Measurements from ENCODE around the gene ARID3A.
"Not testable (repeated sequence)": the region's sequence is repeated elsewhere in the genome, so short reads cannot be mapped to it uniquely, and the experiment has no call there.

The ARID3A gene

GRCh38 chr19:954672-955494 lies 29.0 kb downstream of the ARID3A start:
- H3K27me3 Mint-ChIP-seq, result no peaks in the 10 kb centered on the region
- DNase-seq, result no peak
- H3K27ac Mint-ChIP-seq, result no peak overlapping the region
- no peak overlapping the region for H3K4me3 Mint-ChIP-seq
- no peaks in the 10 kb centered on the region for H3K9me3 Mint-ChIP-seq
- ATAC-seq, result no peak
- peaks cover 25% of the 10 kb centered on the region for H3K4me1 Mint-ChIP-seq

GRCh38 chr19:955803-956765 lies 30.2 kb downstream of the ARID3A start:
- DNase-seq, result no peak
- H3K9me3 Mint-ChIP-seq, result no peaks in the 10 kb centered on the region
- H3K4me1 Mint-ChIP-seq, result peaks cover 25% of the 10 kb centered on the region
- no peak overlapping the region for H3K27ac Mint-ChIP-seq
- ATAC-seq, result no peak
- H3K27me3 Mint-ChIP-seq, result no peaks in the 10 kb centered on the region
- no peak overlapping the region for H3K4me3 Mint-ChIP-seq

GRCh38 chr19:956766-957440 lies 31.1 kb downstream of the ARID3A start:
- H3K4me1 Mint-ChIP-seq, result peaks cover 26% of the 10 kb centered on the region
- H3K27me3 Mint-ChIP-seq, result no peaks in the 10 kb centered on the region
- H3K27ac Mint-ChIP-seq, result no peak overlapping the region

GRCh38 chr19:957578-957977 lies 31.7 kb downstream of the ARID3A start:
- H3K4me3 Mint-ChIP-seq, H3K9me3 Mint-ChIP-seq, DNase-seq, H3K27ac Mint-ChIP-seq, ATAC-seq, H3K27me3 Mint-ChIP-seq: not testable (repeated sequence)
- peaks cover 30% of the 10 kb centered on the region for H3K4me1 Mint-ChIP-seq

More at GRCh38 chr19:956766-957440, 31.1 kb downstream of the ARID3A start:
- no peak for ATAC-seq
- no peak for DNase-seq
- Mint-ChIP-seq H3K9me3 (no peaks in the 10 kb centered on the region), H3K4me3 (no peak overlapping the region)

GRCh38 chr19:958967-959855 lies 33.4 kb downstream of the ARID3A start:
- no peaks in the 10 kb centered on the region for H3K27me3 Mint-ChIP-seq
- DNase-seq, result no peak
- peaks cover 15% of the 10 kb centered on the region for H3K4me1 Mint-ChIP-seq
- ATAC-seq, result peak; percentile 58
- H3K27ac Mint-ChIP-seq, result no peak overlapping the region
- H3K9me3 Mint-ChIP-seq, result no peaks in the 10 kb centered on the region
- no peak overlapping the region for H3K4me3 Mint-ChIP-seq

GRCh38 chr19:960020-960419 lies 34.2 kb downstream of the ARID3A start:
- no peaks in the 10 kb centered on the region for H3K27me3 Mint-ChIP-seq
- peaks cover 10% of the 10 kb centered on the region for H3K4me1 Mint-ChIP-seq
- H3K4me3 Mint-ChIP-seq, result no peak overlapping the region
- H3K9me3 Mint-ChIP-seq, result peaks cover 1 to 6% of the 10 kb centered on the region in 2 donors
- DNase-seq, result no peak
- H3K27ac Mint-ChIP-seq, result no peak overlapping the region
- no peak for ATAC-seq

- Mint-ChIP-seq H3K4me1 (peaks cover 10% of the 10 kb centered on the region), H3K27me3 (no peaks in the 10 kb centered on the region), H3K9me3 (peaks cover 4 to 10% of the 10 kb centered on the region in 2 donors), H3K27ac (no peak overlapping the region), H3K4me3 (no peak overlapping the region)
- no peak for ATAC-seq
- no peak for DNase-seq
These were observed 34.7 kb downstream of the ARID3A start for GRCh38 chr19:960601-960938.

GRCh38 chr19:961866-962620 lies 36.2 kb downstream of the ARID3A start:
- H3K27ac Mint-ChIP-seq, result peak overlapping the region in 1 of 2 donors; percentile 5
- H3K9me3 Mint-ChIP-seq, result peaks cover 4 to 10% of the 10 kb centered on the region in 2 donors
- no peak overlapping the region for H3K4me3 Mint-ChIP-seq
- no peaks in the 10 kb centered on the region for H3K27me3 Mint-ChIP-seq
- peaks cover 10% of the 10 kb centered on the region for H3K4me1 Mint-ChIP-seq
- ATAC-seq, result no peak
- no peak for DNase-seq

GRCh38 chr19:962683-963400 lies 37.0 kb downstream of the ARID3A start:
- Mint-ChIP-seq H3K9me3 (peaks cover 4 to 10% of the 10 kb centered on the region in 2 donors), H3K4me1 (peaks cover 10% of the 10 kb centered on the region), H3K4me3 (no peak overlapping the region), H3K27ac (no peak overlapping the region), H3K27me3 (no peaks in the 10 kb centered on the region)
- ATAC-seq, result no peak
- no peak for DNase-seq

GRCh38 chr19:963486-963951 lies 37.7 kb downstream of the ARID3A start:
- no peaks in the 10 kb centered on the region for H3K27me3 Mint-ChIP-seq
- no peak overlapping the region for H3K4me3 Mint-ChIP-seq
- H3K4me1 Mint-ChIP-seq, result peaks cover 10% of the 10 kb centered on the region
- DNase-seq, result no peak
- ATAC-seq, result no peak
- no peak overlapping the region for H3K27ac Mint-ChIP-seq
- peaks cover 4 to 10% of the 10 kb centered on the region in 2 donors for H3K9me3 Mint-ChIP-seq

- no peak for ATAC-seq
- H3K4me3 Mint-ChIP-seq, result no peak overlapping the region
- no peak overlapping the region for H3K27ac Mint-ChIP-seq
- H3K27me3 Mint-ChIP-seq, result no peaks in the 10 kb centered on the region
- peaks cover 4 to 10% of the 10 kb centered on the region in 2 donors for H3K9me3 Mint-ChIP-seq
- no peak for DNase-seq
- H3K4me1 Mint-ChIP-seq, result peaks cover 5% of the 10 kb centered on the region
These were observed 38.3 kb downstream of the ARID3A start for GRCh38 chr19:964116-964520.

- Mint-ChIP-seq H3K27me3 (no peaks in the 10 kb centered on the region), H3K4me1 (peaks cover 5% of the 10 kb centered on the region), H3K9me3 (peaks cover 4 to 10% of the 10 kb centered on the region in 2 donors), H3K27ac (no peak overlapping the region), H3K4me3 (no peak overlapping the region)
- DNase-seq (no peak), ATAC-seq (no peak)
These were observed 39.2 kb downstream of the ARID3A start for GRCh38 chr19:964761-965694.
